HG03521 (cell line): ENCODE data around the gene PDE11A.
"Not testable (repeated sequence)": the region's sequence is repeated elsewhere in the genome, so short reads cannot be mapped to it uniquely, and the experiment has no call there.

ENCODE experiments used
- ATAC-seq: cut with Tn5 transposase; IDR thresholded peaks from one replicate; pipeline ENCODE4 v1.9.1; 2021; ENCODE audit warnings: mild to moderate bottlenecking, moderate library complexity; ENCODE audit not compliant: unreplicated experiment

Gene PDE11A

GRCh38 chr2:178075006-178075326 lies 2.4 kb upstream of the PDE11A start:
- no peak for ATAC-seq

- ATAC-seq: no peak
Measured at GRCh38 chr2:178074123-178075005, 1.8 kb upstream of the PDE11A start.

- no peak for ATAC-seq
Measured at GRCh38 chr2:178072000-178072382, 586 bp downstream of the PDE11A start.

- ATAC-seq: no peak
Measured at GRCh38 chr2:178070824-178071223, 1.8 kb downstream of the PDE11A start.

- no peak for ATAC-seq
Measured at GRCh38 chr2:178069551-178069950, 3.0 kb downstream of the PDE11A start.

- ATAC-seq: no peak
Measured at GRCh38 chr2:178068823-178069454, 3.6 kb downstream of the PDE11A start.

- ATAC-seq: no peak
Measured at GRCh38 chr2:178066890-178067669, 5.5 kb downstream of the PDE11A start.

GRCh38 chr2:178066324-178066723 lies 6.3 kb downstream of the PDE11A start:
- ATAC-seq: no peak

- ATAC-seq: no peak
Measured at GRCh38 chr2:178059681-178060080, 12.9 kb downstream of the PDE11A start.

- ATAC-seq: no peak
Measured at GRCh38 chr2:178059111-178059510, 13.5 kb downstream of the PDE11A start.

- ATAC-seq: no peak
Measured at GRCh38 chr2:178057179-178057680, 15.3 kb downstream of the PDE11A start.

GRCh38 chr2:178056345-178056744 lies 16.2 kb downstream of the PDE11A start:
- ATAC-seq: no peak

- not testable (repeated sequence) for ATAC-seq
Measured at GRCh38 chr2:178051257-178051656, 21.3 kb downstream of the PDE11A start.

GRCh38 chr2:178047391-178047790 lies 25.2 kb downstream of the PDE11A start:
- ATAC-seq: no peak

- ATAC-seq: no peak
Measured at GRCh38 chr2:178044836-178045235, 27.7 kb downstream of the PDE11A start.

GRCh38 chr2:178043266-178043665 lies 29.3 kb downstream of the PDE11A start:
- no peak for ATAC-seq

- not testable (repeated sequence) for ATAC-seq
Measured at GRCh38 chr2:178033583-178033982, 39.0 kb downstream of the PDE11A start.

GRCh38 chr2:178029342-178029741 lies 43.2 kb downstream of the PDE11A start:
- ATAC-seq: no peak

- ATAC-seq: no peak
Measured at GRCh38 chr2:178025551-178026185, 46.9 kb downstream of the PDE11A start.

GRCh38 chr2:178018141-178018540 lies 54.4 kb downstream of the PDE11A start:
- no peak for ATAC-seq

- ATAC-seq: no peak
Measured at GRCh38 chr2:178016612-178017011, 56.0 kb downstream of the PDE11A start.
